Caco-2 (cell line): ENCODE measurements around the gene SAFB. TPM values are rescaled to one million over a fixed set of nuclear protein-coding genes. Genes with fewer than 3 reads are reported as not detected.

Source experiments
- Bru-seq: library from RNA; stranded (reverse); fragments of 400-500 nt; gene quantifications from one replicate; lab custom pipeline; 2021; lab: Mats Ljungman, UMichigan
- BruChase-seq, 2 experiments: library from RNA; stranded (reverse); fragments of 400-500 nt; gene quantifications; one replicate each; lab custom pipeline; 2021; lab: Mats Ljungman, UMichigan
- BruUV-seq: library from RNA; stranded (reverse); fragments of 400-500 nt; replicated peaks from 2 replicates; lab custom pipeline; 2021; lab: Mats Ljungman, UMichigan
- CTCF ChIA-PET: fragments of 300-600 bp; sonication (Branson Sonifier 250); formaldehyde crosslinking; loops from one replicate; lab custom pipeline; 2022; ENCODE audit warnings: antibody characterized with exemption; lab: Charles Lee
- POLR2A ChIA-PET: fragments of 300-600 bp; sonication (Branson Sonifier 250); formaldehyde crosslinking; loops from one replicate; lab custom pipeline; 2022; ENCODE audit warnings: antibody characterized with exemption; lab: Charles Lee
- DNase-seq, 2 experiments: peaks; one replicate each; pipeline versions ENCODE4 v3.0.0 to v3.0.0-alpha.2; 2020 to 2022
- H3K27me3 ChIP-seq: replicated peaks from 2 replicates; pipeline ENCODE4 v1.6.0; 2011; ENCODE audit warnings: low read length; ENCODE audit not compliant: control insufficient read depth, insufficient read depth
- H3K36me3 ChIP-seq: 2 replicates; pipeline ENCODE4 v1.5.1; 2011; ENCODE audit warnings: low read length; ENCODE audit not compliant: control insufficient read depth, insufficient read depth
- H3K4me1 ChIP-seq: fragments of 250-450 bp; sonication (Bioruptor Pico); 2 replicates; pipeline ENCODE4 v1.5.1; 2020; ENCODE audit warnings: mild to moderate bottlenecking
- H3K4me3 ChIP-seq: 2 replicates; pipeline ENCODE4 v1.5.1; 2011; ENCODE audit warnings: low read depth, mild to moderate bottlenecking, control low read depth, low read length
- H3K9me3 ChIP-seq: fragments of 250-450 bp; sonication (Bioruptor Pico); 2 replicates; pipeline ENCODE4 v1.5.1; 2020; ENCODE audit warnings: mild to moderate bottlenecking, moderate library complexity
- H3K27ac Mint-ChIP-seq: one replicate; pipeline ENCODE4 v1.8.0; 2022; ENCODE audit warnings: mixed read lengths; ENCODE audit not compliant: unreplicated experiment
- H3K27me3 Mint-ChIP-seq: one replicate; pipeline ENCODE4 v1.8.0; 2022; ENCODE audit warnings: mixed read lengths; ENCODE audit not compliant: insufficient read depth, unreplicated experiment
- H3K36me3 Mint-ChIP-seq: one replicate; pipeline ENCODE4 v1.8.0; 2022; ENCODE audit warnings: mild to moderate bottlenecking, mixed read lengths; ENCODE audit not compliant: insufficient read depth, unreplicated experiment
- H3K4me1 Mint-ChIP-seq: one replicate; pipeline ENCODE4 v1.8.0; 2022; ENCODE audit warnings: low read depth, mixed read lengths; ENCODE audit not compliant: unreplicated experiment
- H3K4me3 Mint-ChIP-seq: one replicate; pipeline ENCODE4 v1.8.0; 2022; ENCODE audit warnings: mild to moderate bottlenecking, moderate library complexity, mixed read lengths; ENCODE audit not compliant: unreplicated experiment
- H3K9me3 Mint-ChIP-seq: one replicate; pipeline ENCODE4 v1.8.0; 2022; ENCODE audit warnings: mixed read lengths; ENCODE audit not compliant: unreplicated experiment
- CTCF ChIP-seq, 2 experiments: fragments of 200-600 bp in 1 of 2; IDR thresholded peaks; 1 replicate in 1 of 2; 2 replicates in 1 of 2; pipeline versions ENCODE4 v1.5.1 to v1.8.0; 2011 to 2022; ENCODE audit warnings: antibody characterized with exemption in 1 of 2, control low read depth in 1 of 2, inconsistent platforms in 1 of 2, low read depth in 1 of 2, low read length in 1 of 2, mild to moderate bottlenecking in 1 of 2, moderate library complexity in 1 of 2; ENCODE audit not compliant: insufficient read depth in 1 of 2, severe bottlenecking in 1 of 2, unreplicated experiment in 1 of 2
- intact Hi-C: fragments of 100-400 bp; cut with micrococcal nuclease; formaldehyde crosslinking; loops from one replicate; pipeline ENCODE4 v1.10.0; 2022; ENCODE audit not compliant: unreplicated experiment
- long read RNA-seq: library from polyadenylated mRNA; stranded (forward); transcript quantifications from one replicate; pipeline ENCODE4 v2.0.0, GENCODE V29; 2022
- total RNA-seq: library from RNA; stranded (reverse); gene quantifications from 2 replicates; pipeline ENCODE4 v1.2.3, GENCODE V29; 2022

SAFB gene
- 120 and 132 TPM in 2 replicates for total RNA-seq
- Bru-seq, nascent RNA, result percentile 92 among the genes with signal in this experiment
- BruChase-seq, experiment 1, labeled RNA remaining after a 2-hour chase, result percentile 90 among the genes with signal in this experiment
- percentile 92 among the genes with signal in this experiment for BruChase-seq, experiment 2, labeled RNA remaining after a 6-hour chase
- long read RNA-seq, transcript SAFB-205 (21 exons, 2,842 nt), result minor isoform, 67 of 318 reads
- long read RNA-seq, transcript SAFB-211 (21 exons, 3,014 nt), result major isoform, 114 of 318 reads
- long read RNA-seq, transcript SAFB-201 (21 exons, 3,042 nt), result minor isoform, 32 of 318 reads
- long read RNA-seq, partial matches to known transcripts, result 16 of 318 reads
- long read RNA-seq, other reads (novel, unspliced or antisense), result 89 of 318 reads

- Mint-ChIP-seq H3K4me3 (peak within 1 kb of the TSS; percentile 99), H3K9me3 (no peaks in the 10 kb centered on the region), H3K27me3 (no peaks in the 10 kb centered on the region), H3K27ac (peak within 1 kb of the TSS; percentile 100), H3K36me3 (peaks cover 89% of the 10 kb centered on the region), H3K4me1 (peaks cover 30% of the 10 kb centered on the region)
- ChIA-PET POLR2A (interaction anchor here (0.5 to 1.2 kb wide), 9 partner anchors 15 to 1556 kb away, joined by 3 to 9 read pairs (median 4); partner anchors contain the start of genes RPL36 and VMAC), CTCF (interaction anchor here (0.6 to 1.3 kb wide), 3 partner anchors 17 to 67 kb away, joined by 3 to 9 read pairs (median 3); no protein-coding TSS in a partner anchor)
- Histone ChIP-seq H3K9me3 (no peaks in the 10 kb centered on the region), H3K4me1 (0 out of 2 replicates have a peak, but pooled peaks cover 7% of the 10 kb centered on the region), H3K36me3 (peaks cover 5% of the 10 kb centered on the region), H3K4me3 (peak within 1 kb of the TSS; percentile 99), H3K27me3 (no peaks in the 10 kb centered on the region)
- intact Hi-C loops, result no loop called here
- peak; percentile 98 to 99 for DNase-seq
- no TSS peak for BruUV-seq
- no peak for TF ChIP-seq CTCF (IDR thresholded peaks at IDR 0.05; ENCODE audit: insufficient read depth in 1 of 2, low read depth in 1 of 2, low read length in 1 of 2, severe bottlenecking in 1 of 2, unreplicated experiment in 1 of 2)
These were observed at the start of gene SAFB, which contains the start of gene SAFB2 for GRCh38 chr19:5622465-5623396. Gene SAFB, plus strand, starts transcription at chr19:5623083. Its CDS starts 123 bp downstream, at chr19:5623206. Gene SAFB2, minus strand, starts transcription at chr19:5622776. Its CDS starts 61 bp downstream, at chr19:5622715.

- POLR2A ChIA-PET, result no interaction called here
- no peaks in the 10 kb centered on the region for H3K36me3 ChIP-seq
- Mint-ChIP-seq H3K27ac (no peak overlapping the region), H3K4me1 (peaks cover 26% of the 10 kb centered on the region), H3K4me3 (no peak overlapping the region), H3K27me3 (no peaks in the 10 kb centered on the region), H3K9me3 (no peaks in the 10 kb centered on the region), H3K36me3 (peaks cover 14% of the 10 kb centered on the region)
- no peak for DNase-seq
- intact Hi-C loops, result no loop called here
- TF ChIP-seq CTCF (IDR thresholded peaks at IDR 0.05; ENCODE audit: insufficient read depth in 1 of 2, low read depth in 1 of 2, low read length in 1 of 2, severe bottlenecking in 1 of 2, unreplicated experiment in 1 of 2), result no peak
- no peak overlapping the region for H3K4me3 ChIP-seq
- H3K4me1 ChIP-seq, result peaks cover 13% of the 10 kb centered on the region
- no TSS peak for BruUV-seq
- H3K27me3 ChIP-seq, result no peaks in the 10 kb centered on the region
- no peaks in the 10 kb centered on the region for H3K9me3 ChIP-seq
- CTCF ChIA-PET, result no interaction called here
These were observed 47.3 kb upstream of the SAFB start for GRCh38 chr19:5575590-5575989.
